Measurements from ENCODE around the gene ST6GAL1.

ST6GAL1 gene

GRCh38 chr3:187122261-187122660 is 191.9 kb downstream of the ST6GAL1 start:
- DNase-seq (ENCODE audit: low spot score) = no peak

- DNase-seq (ENCODE audit: low spot score) = no peak
Measured at GRCh38 chr3:187125319-187126031, 195.1 kb downstream of the ST6GAL1 start.
